ENCODE measurements around the gene SPRED2.
"Not testable (repeated sequence)": the region's sequence is repeated elsewhere in the genome, so short reads cannot be mapped to it uniquely, and the experiment has no call there.

The SPRED2 gene

DNA sequence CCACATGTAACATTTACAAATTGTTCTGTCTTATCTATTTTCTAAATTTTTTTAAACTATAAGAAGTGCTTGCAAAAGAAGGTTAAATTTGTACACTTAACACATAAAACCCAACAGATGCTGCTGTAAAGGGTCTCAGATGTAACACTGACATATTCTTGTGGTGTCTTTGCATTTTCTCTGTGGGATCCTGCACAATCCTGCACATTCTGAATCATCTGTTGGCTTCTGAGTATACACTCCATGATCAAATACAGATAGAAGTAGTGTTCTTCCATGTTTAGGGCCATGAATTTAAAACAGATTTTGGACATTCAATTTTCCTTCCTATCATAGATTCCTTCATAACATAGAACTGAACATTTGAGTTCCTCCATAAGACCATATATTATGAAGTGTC, 89.0 kb downstream of the SPRED2 start:
- no peak for DNase-seq (ENCODE audit: low read depth)

DNA sequence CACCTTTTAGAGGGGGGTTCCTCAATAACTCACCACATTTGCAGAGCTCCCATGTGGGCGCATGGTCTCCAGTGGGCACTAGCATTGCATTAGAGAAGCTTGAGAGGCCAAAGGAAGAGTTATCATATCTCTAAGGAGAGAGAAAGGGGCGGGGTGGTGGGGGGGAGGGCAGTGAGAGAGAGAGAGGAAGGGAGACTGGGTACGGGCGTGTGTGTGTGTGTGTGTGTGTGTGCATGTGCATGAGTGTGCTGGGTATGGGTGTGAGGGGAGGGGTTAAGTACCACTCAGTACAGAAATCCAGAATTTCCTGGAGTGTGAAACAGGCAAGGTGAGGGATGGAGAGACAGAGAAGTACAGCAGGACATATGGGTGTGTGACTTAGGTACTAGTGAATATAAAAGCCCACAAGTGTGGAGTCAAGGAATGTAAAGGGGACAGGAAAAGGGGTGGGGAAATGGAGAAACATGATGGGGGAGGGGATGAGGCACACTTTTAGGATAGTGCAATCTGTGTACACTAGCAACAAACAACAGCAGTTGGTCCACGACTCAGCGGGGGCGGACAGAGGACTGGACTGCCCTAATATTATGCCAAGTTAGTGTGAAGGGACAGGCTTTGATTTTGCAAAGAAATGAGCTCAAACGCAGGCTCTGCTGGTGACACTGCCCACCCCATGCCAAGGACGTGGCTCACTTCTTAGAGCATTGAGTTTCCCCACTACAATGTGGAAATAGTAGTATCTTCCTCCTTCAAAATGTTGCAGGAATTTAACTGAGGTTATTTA, 91.3 kb downstream of the SPRED2 start:
- DNase-seq (ENCODE audit: low read depth), result peak; percentile 27

DNA sequence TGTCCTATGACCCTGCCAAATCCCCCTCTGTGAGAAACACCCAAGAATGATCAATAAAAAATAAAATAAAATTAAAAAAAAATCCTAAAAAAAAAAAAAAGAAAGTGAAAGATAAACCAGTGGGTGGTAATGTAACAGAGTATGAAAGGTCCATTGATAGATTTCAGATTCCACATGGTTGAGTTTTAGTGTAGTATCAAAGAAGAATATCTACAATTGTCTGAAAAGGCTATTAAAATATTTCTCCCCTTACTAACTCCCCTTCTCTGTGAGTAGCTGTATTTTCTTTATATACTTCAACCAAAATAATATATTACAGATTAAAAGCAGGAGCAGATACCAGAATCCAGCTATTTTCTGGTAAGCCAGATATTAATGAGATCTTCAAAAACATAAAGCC, 92.8 kb downstream of the SPRED2 start:
- no peak for DNase-seq (ENCODE audit: low read depth)

DNA sequence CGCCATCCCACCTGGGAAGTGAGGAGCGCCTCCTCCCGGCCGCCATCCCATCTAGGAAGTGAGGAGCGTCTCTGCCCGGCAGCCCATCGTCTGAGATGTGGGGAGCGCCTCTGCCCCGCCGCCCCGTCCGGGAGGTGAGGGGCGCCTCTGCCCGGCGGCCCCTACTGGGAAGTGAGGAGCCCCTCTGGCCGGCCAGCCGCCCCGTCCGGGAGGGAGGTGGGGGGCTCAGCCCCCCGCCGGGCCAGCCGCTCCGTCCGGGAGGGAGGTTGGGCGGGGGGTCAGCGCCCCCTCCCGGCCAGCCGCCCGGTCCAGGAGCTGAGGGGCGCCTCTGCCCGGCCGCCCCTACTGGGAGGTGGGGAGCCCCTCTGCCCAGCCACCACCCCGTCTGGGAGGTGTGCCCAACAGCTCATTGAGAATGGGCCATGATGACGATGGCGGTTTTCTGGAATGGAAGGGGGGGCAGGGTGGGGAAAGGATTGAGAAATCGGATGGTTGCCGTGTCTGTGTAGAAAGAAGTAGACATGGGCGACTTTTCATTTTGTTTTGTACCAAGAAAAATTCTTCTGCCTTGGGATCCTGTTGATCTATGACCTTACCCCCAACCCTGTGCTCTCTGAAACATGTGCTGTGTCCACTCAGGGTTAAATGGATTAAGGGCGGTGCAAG, 93.4 kb downstream of the SPRED2 start:
- DNase-seq (ENCODE audit: low read depth), result not testable (repeated sequence)

- not testable (repeated sequence) for DNase-seq (ENCODE audit: low read depth)
Measured at GRCh38 chr2:65337915-65338314, 94.5 kb downstream of the SPRED2 start.

DNA sequence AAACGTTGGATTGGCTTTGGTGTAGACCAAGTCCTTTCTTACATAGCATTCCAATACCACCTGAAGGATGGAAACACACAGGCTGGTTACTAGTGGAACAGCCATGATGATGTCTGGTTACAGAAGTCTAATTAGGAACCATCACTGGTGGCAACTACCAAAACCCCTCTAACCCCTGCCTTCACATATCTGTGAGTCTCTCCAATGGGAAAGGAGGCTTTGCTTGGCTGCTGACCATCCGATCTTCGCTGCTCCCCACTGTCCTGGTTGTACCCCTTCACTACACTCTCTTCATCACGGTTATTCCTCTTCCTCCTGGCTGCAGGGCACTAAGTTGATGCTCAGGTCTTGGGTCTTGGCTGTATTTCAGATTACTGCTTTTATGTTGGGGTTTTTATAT, 97.7 kb downstream of the SPRED2 start:
- no peak for DNase-seq (ENCODE audit: low read depth)

- DNase-seq (ENCODE audit: low read depth), result no peak
Measured at GRCh38 chr2:65331336-65332025, 100.9 kb downstream of the SPRED2 start.

GRCh38 chr2:65329525-65329924, 102.9 kb downstream of the SPRED2 start:
- no peak for DNase-seq (ENCODE audit: low read depth)

DNA sequence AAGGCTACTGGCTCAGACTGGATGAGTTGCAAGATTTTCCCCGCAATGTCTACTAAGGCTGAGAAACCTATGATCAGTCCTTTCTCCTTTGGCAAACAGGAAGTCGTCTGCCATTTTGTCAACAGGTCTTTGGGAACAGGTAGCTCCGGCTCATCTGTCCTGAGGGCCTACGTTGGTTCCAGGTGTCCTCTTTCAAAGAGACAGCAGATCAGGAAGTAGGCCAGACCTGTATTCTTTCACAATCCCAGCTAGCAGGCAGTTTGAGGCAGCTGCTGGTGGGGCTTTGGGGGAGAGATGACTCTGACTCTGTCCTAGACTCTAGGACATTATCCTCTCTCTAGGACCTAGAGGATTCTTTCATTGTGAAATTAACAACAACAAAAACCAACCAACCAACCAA, 106.1 kb downstream of the SPRED2 start:
- DNase-seq (ENCODE audit: low read depth), result no peak

GRCh38 chr2:65325066-65325465, 107.3 kb downstream of the SPRED2 start:
- DNase-seq (ENCODE audit: low read depth), result no peak

- no peak for DNase-seq (ENCODE audit: low read depth)
Measured at GRCh38 chr2:65320946-65321345, 111.5 kb downstream of the SPRED2 start.

DNA sequence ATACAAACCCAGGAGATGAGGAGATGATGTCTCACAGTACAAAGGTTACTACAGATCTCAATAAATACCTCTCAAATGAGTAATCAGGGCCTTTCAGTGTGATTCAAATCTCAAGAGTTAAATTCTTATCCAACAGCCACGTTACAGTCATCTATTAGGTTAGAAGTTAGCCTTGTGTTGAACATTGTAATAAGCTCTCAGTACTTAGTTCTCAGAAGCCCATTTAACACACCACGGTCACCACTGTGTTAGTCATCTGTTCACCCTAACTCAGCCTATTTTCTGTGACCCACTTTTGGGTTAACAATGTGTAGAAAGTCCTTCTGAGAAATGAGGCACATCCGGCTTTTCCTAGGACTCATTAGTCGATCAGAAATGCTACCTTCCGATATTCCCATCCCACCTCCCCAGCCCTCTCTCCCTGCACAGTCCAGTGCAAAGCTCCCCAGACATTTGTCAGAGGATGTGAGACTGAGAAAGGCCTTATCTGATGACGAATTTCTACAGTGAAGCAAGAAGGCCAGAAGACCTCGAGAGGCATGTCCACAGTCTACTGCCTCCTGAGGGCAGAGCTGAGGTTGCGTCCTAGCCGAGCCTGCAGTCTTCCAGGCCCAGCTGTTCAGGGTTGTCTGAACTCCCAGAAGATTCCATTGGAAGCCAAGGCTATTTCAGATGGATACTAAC, 112.2 kb downstream of the SPRED2 start:
- no peak for DNase-seq (ENCODE audit: low read depth)

DNA sequence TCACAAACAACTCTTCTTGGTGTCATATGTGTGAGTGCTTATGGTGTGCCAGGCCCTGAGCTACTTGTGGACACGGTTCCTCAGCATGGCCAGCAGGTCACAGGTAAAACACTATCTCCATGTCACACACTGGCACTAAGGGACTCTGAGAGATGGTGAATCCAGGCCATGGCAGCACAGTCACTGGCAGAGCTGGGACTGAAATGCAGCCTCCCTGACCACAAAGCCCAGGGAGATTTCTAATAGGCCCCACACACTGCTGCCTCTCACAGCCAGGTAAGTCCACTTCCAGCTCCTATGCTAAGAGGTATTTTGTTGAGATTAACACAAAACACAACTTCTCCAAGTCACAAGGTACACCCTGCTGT, 112.7 kb downstream of the SPRED2 start:
- DNase-seq (ENCODE audit: low read depth), result no peak

DNA sequence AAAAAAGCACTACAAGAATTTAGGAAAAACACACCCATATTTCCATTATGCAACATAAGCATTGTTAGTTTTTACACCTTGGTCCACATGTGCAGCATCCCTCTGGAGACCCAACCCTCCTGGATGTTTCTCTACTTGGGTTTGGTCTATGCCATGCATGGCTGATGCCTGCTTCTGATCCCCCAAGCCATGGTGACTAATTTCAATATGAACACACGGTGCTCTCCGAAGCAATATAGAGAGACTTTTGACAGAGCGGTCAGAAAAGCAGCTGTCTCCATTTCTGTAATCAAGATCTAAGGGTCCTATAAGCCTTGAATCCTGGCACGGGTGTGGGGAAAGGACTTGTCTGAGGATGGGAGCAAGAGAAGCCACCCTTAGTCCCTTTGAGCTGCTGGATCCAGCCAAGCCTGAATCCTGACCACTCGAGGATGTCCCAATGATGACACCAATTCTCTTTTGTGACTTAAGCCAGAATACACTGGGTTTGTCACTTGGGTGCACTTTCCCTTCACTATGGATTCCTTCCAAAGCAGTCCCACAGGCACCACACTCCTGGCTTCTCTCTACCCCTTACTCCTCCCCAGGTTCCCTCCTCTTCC, 113.2 kb downstream of the SPRED2 start:
- DNase-seq (ENCODE audit: low read depth), result no peak

DNA sequence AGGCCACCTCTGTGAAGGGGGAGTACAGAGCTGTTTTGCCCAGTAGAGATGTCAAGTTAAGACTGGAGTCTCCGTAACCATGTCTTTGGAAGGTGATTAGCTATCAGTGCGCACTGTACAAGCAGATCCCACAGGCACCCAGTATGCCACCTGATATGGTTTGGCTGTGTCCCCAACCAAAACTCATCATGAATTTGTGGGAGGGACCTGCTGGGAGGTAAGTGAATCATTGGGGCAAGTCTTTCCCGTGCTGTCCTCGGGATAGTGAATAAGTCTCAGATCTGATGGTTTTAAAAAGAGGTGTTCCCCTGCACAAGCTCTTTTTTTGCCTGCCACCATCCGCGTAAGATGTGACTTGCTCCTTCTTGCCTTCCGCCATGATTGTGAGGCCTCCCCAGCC, 114.6 kb downstream of the SPRED2 start:
- no peak for DNase-seq (ENCODE audit: low read depth)

GRCh38 chr2:65317351-65317750, 115.0 kb downstream of the SPRED2 start:
- DNase-seq (ENCODE audit: low read depth), result not testable (repeated sequence)

DNA sequence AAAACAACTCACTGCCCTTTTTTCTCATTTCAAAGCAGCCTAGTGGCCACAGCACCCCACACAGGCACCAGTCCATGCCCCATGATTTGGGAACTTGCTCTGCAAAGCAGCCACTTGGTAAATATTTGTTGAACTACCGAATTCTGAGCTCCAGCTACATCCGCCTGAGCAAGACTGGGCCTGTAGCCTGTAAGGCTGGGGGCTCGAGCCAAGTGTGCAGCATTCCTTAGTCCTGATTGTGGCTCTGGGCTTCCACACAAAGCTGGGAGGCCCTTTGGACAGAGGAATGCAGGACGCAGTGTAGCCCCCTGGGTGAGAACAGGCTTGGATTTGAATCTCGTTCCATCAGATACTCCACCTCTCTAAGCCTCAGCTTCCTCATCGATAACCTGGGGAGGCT, 116.3 kb downstream of the SPRED2 start:
- no peak for DNase-seq (ENCODE audit: low read depth)

DNA sequence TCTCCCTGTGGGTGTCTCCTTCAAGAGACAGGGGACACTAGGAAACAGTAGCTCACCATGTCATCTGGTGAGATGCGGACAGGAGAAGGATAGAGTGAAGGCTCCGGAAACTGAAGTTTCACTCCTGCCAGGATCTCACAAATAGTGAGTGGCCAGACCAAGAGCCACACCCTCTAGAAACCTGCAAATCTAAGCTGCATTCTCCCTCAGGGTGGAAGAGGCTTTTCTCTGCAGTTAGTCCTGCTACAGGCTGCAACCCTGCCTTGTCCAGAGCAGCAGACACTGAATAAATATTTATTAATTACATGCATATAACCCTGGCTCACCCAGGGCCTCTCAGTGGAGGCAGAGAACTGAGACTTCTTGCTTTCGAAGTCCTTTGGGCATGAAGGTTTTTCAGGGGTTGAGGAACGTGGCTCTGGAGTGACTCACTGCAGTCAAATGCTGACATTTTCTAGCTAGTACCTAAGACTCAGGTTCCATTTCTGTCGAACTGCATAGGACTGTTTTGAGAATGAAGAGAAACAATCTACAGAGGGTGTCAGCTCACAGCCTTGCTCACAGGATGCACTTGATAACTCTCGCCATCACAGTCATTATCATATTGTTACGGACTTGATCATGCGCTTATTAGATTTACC, 117.5 kb downstream of the SPRED2 start:
- no peak for DNase-seq (ENCODE audit: low read depth)

DNA sequence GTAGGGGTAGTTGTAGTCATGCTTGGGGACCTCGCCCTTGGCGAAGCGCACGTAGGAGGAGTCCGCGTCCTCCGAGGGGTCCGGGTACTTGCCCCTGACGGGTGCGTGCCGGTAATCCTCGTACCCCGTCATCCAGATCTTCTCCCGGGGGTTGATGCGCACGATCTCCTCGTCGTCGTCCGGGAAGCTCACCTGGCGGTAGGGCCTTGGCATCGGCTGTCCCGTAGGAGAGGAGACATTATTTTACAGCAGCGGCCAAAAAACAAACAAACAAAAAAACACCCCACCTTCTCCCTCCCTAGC, 118.5 kb downstream of the SPRED2 start:
- DNase-seq (ENCODE audit: low read depth), result no peak

GRCh38 chr2:65313126-65313953, 119.1 kb downstream of the SPRED2 start:
- DNase-seq (ENCODE audit: low read depth), result no peak

- no peak for DNase-seq (ENCODE audit: low read depth)
Measured at GRCh38 chr2:65311596-65311995, 120.8 kb downstream of the SPRED2 start.
